K562 (cell line): ENCODE measurements around the gene BBS1. TPM values are rescaled to one million over a fixed set of nuclear protein-coding genes. Genes with fewer than 3 reads are reported as not detected.

ENCODE experiments used
- DDX20 ChIP-seq: fragments of 450-650 bp; IDR thresholded peaks from 2 replicates; pipeline ENCODE4 v1.6.1; 2016; ENCODE audit warnings: missing genetic modification characterization, low read depth, mild to moderate bottlenecking, missing compliant biosample characterization, moderate library complexity
- KLF13 ChIP-seq: fragments of 450-650 bp; IDR thresholded peaks from 2 replicates; pipeline ENCODE4 v1.6.1; 2016; ENCODE audit warnings: missing genetic modification characterization, low read depth, mild to moderate bottlenecking, missing compliant biosample characterization, moderate library complexity, borderline replicate concordance
- NRF1 ChIP-seq, 2 experiments: fragments of 450-650 bp; IDR thresholded peaks in 1 of 2; conservative IDR thresholded peaks in 1 of 2; 2 replicates each; pipeline ENCODE4 v1.6.1; 2014; ENCODE audit warnings: mild to moderate bottlenecking in 2 of 2
- PTRF ChIP-seq: fragments of 450-650 bp; IDR thresholded peaks from 2 replicates; pipeline ENCODE4 v1.6.1; 2016; ENCODE audit warnings: mild to moderate bottlenecking, missing genetic modification characterization, missing compliant biosample characterization
- RCOR1 ChIP-seq, 2 experiments: IDR thresholded peaks; 2 replicates each; pipeline ENCODE4 v1.6.1; 2012; ENCODE audit warnings: low read depth in 2 of 2, low read length in 2 of 2, borderline replicate concordance in 1 of 2, improper control_type of control experiment in 1 of 2
- STAT5B ChIP-seq: fragments of 250-450 bp; sonication (Bioruptor Pico); IDR thresholded peaks from 2 replicates; pipeline ENCODE4 v1.8.0; 2021; ENCODE audit warnings: mild to moderate bottlenecking, inconsistent platforms
- ZKSCAN1 ChIP-seq: fragments of 150-350 bp; IDR thresholded peaks from 2 replicates; pipeline ENCODE4 v1.6.1; 2016; ENCODE audit warnings: low read depth, low read length
- ZNF12 ChIP-seq: sonication (generic); formaldehyde crosslinking; IDR thresholded peaks from 2 replicates; pipeline ENCODE4 v1.4.0; 2020; ENCODE audit warnings: mild to moderate bottlenecking, missing genetic modification reagents
- ZNF3 ChIP-seq: fragments of 250-450 bp; sonication (Bioruptor Pico); IDR thresholded peaks from 2 replicates; pipeline ENCODE4 v1.5.0; 2021; ENCODE audit warnings: mild to moderate bottlenecking, moderate library complexity
- ZNF445 ChIP-seq: fragments of 250-450 bp; sonication (Bioruptor Pico); IDR thresholded peaks from 2 replicates; pipeline ENCODE4 v1.4.0; 2020; ENCODE audit warnings: low read depth, mild to moderate bottlenecking, moderate library complexity
- ZNF589 ChIP-seq: fragments of 200-800 bp; sonication (Bioruptor generic); IDR thresholded peaks from 2 replicates; pipeline ENCODE4 v1.6.1; 2016; ENCODE audit warnings: low read depth, missing genetic modification characterization, missing compliant biosample characterization
- polyA plus RNA-seq, 8 experiments: library from polyadenylated mRNA; depleted of rRNA in 4 of 8; stranded (reverse) in 5 of 8; unstranded in 3 of 8; fragments of >200 nt; fragmentation: Nextera tagmentation in 2 of 8; fragmentation: Illumina TruSeq in 1 of 8; extraction: Ambion mirVana in 2 of 8; extraction: Trizol in 1 of 8; gene quantifications; 2 replicates each; pipeline versions ENCODE4 v1.2.1 to v1.2.3, GENCODE V29; 2011 to 2014; ENCODE audit warnings: inconsistent platforms in 1 of 8, missing spikeins in 1 of 8
- total RNA-seq, 7 experiments: library from RNA; depleted of rRNA in 6 of 7; stranded (reverse); fragments of >200 nt in 6 of 7; fragmentation: Illumina TruSeq in 2 of 7; extraction: Trizol in 2 of 7; gene quantifications; 2 replicates each; pipeline versions ENCODE4 v1.2.1 to v1.2.3, GENCODE V29; 2011 to 2021; ENCODE audit warnings: low replicate concordance in 1 of 7
- TF ChIP-seq, protein P1 (sequence below): fragments of 250-450 bp; sonication (Bioruptor Pico); IDR thresholded peaks from 2 replicates; pipeline ENCODE4 v1.8.0; 2022; ENCODE audit warnings: moderate library complexity, mild to moderate bottlenecking, inconsistent platforms
- TF ChIP-seq, protein P2 (sequence below): fragments of 450-650 bp; IDR thresholded peaks from 2 replicates; pipeline ENCODE4 v1.6.1; 2017; ENCODE audit warnings: antibody characterized with exemption, mild to moderate bottlenecking
- TF ChIP-seq, protein P3 (sequence below): IDR thresholded peaks from 2 replicates; pipeline ENCODE4 v1.6.1; 2011; ENCODE audit warnings: borderline replicate concordance, low read depth, mild to moderate bottlenecking, moderate library complexity, low read length; ENCODE audit not compliant: insufficient read depth, poor library complexity, severe bottlenecking
- TF ChIP-seq, protein P4 (sequence below): fragments of 450-650 bp; IDR thresholded peaks from 2 replicates; pipeline ENCODE4 v1.6.1; 2016; ENCODE audit warnings: missing biosample characterization, missing genetic modification characterization

BBS1 gene
- total and polyA plus RNA-seq, 9 of the 15 experiments (the other 6 are each of a cell fraction or from before 2014, with no cell fraction given) = 9.0 to 19.8 (median 12.1) TPM

DNA sequence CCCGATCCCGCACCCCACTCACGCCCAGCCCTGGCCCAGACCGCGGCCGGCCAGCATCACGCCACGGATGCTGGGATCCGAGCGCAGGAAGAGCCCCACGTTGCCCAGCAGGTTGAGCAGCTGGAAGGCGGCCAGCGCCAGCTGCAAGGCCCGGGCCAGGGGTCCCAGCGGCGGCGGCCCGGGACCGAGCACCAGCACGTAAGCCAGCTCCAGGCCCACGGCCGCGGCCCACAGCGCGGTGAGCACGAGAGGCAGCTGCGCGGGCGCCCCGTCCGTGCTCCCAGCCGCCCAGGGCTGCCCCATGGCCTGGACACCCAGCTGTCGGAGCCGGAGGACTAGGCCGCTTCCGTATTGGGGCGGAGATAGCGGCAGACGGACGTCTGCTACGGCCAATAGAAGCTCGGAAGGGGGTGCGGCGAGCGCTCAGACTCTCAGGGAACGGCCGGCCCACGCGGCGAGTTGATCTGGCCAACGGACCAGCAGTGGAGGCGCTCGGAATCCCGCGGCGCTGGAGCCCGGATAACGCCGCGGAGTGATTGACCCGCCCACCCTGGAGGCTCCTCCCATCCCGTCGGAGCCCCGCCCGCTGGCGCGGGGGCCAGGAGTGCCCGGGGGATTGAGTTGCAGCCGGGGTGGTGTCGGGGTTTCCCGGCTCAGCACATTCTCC is 35.4 kb downstream of the BBS1 start, which contains the start of gene ZDHHC24 (continued):
- TF ChIP-seq, protein P1, sequence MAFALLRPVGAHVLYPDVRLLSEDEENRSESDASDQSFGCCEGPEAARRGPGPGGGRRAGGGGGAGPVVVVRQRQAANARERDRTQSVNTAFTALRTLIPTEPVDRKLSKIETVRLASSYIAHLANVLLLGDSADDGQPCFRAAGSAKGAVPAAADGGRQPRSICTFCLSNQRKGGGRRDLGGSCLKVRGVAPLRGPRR = no peak
- TF ChIP-seq, protein P2, sequence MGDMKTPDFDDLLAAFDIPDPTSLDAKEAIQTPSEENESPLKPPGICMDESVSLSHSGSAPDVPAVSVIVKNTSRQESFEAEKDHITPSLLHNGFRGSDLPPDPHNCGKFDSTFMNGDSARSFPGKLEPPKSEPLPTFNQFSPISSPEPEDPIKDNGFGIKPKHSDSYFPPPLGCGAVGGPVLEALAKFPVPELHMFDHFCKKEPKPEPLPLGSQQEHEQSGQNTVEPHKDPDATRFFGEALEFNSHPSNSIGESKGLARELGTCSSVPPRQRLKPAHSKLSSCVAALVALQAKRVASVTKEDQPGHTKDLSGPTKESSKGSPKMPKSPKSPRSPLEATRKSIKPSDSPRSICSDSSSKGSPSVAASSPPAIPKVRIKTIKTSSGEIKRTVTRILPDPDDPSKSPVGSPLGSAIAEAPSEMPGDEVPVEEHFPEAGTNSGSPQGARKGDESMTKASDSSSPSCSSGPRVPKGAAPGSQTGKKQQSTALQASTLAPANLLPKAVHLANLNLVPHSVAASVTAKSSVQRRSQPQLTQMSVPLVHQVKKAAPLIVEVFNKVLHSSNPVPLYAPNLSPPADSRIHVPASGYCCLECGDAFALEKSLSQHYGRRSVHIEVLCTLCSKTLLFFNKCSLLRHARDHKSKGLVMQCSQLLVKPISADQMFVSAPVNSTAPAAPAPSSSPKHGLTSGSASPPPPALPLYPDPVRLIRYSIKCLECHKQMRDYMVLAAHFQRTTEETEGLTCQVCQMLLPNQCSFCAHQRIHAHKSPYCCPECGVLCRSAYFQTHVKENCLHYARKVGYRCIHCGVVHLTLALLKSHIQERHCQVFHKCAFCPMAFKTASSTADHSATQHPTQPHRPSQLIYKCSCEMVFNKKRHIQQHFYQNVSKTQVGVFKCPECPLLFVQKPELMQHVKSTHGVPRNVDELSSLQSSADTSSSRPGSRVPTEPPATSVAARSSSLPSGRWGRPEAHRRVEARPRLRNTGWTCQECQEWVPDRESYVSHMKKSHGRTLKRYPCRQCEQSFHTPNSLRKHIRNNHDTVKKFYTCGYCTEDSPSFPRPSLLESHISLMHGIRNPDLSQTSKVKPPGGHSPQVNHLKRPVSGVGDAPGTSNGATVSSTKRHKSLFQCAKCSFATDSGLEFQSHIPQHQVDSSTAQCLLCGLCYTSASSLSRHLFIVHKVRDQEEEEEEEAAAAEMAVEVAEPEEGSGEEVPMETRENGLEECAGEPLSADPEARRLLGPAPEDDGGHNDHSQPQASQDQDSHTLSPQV = no peak
- no peak for TF ChIP-seq RCOR1 (IDR thresholded peaks at IDR 0.05; ENCODE audit: borderline replicate concordance in 1 of 2, low read depth in 2 of 2, low read length in 2 of 2)
- no peak for TF ChIP-seq KLF13 (tag)
- TF ChIP-seq STAT5B (CRISPR knock-in tag) = no peak
- TF ChIP-seq ZNF589 = no peak
- no peak for TF ChIP-seq ZNF3
- TF ChIP-seq, protein P3, sequence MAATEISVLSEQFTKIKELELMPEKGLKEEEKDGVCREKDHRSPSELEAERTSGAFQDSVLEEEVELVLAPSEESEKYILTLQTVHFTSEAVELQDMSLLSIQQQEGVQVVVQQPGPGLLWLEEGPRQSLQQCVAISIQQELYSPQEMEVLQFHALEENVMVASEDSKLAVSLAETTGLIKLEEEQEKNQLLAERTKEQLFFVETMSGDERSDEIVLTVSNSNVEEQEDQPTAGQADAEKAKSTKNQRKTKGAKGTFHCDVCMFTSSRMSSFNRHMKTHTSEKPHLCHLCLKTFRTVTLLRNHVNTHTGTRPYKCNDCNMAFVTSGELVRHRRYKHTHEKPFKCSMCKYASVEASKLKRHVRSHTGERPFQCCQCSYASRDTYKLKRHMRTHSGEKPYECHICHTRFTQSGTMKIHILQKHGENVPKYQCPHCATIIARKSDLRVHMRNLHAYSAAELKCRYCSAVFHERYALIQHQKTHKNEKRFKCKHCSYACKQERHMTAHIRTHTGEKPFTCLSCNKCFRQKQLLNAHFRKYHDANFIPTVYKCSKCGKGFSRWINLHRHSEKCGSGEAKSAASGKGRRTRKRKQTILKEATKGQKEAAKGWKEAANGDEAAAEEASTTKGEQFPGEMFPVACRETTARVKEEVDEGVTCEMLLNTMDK = no peak
- TF ChIP-seq, protein P4, sequence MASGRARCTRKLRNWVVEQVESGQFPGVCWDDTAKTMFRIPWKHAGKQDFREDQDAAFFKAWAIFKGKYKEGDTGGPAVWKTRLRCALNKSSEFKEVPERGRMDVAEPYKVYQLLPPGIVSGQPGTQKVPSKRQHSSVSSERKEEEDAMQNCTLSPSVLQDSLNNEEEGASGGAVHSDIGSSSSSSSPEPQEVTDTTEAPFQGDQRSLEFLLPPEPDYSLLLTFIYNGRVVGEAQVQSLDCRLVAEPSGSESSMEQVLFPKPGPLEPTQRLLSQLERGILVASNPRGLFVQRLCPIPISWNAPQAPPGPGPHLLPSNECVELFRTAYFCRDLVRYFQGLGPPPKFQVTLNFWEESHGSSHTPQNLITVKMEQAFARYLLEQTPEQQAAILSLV (tag) = no peak
- peak; percentile 77; the same call in 1 of the 2 replicates for TF ChIP-seq ZNF12 (CRISPR knock-in tag)
- 0 out of 2 replicates have a peak, but pooled peaks have one; percentile 11 for TF ChIP-seq ZKSCAN1
- TF ChIP-seq NRF1 (conservative IDR thresholded peaks at IDR 0.05 in 1 of 2, IDR thresholded peaks at IDR 0.05 in 1 of 2) = peak; percentile 80 to 82
- TF ChIP-seq DDX20 (tag) = no peak
- TF ChIP-seq ZNF445 (CRISPR knock-in tag) = no peak
- TF ChIP-seq PTRF (tag) = no peak
